Adrenal gland (tissue), 5 donors: ENCODE measurements around the gene PIGU.
"Not testable (repeated sequence)": the region's sequence is repeated elsewhere in the genome, so short reads cannot be mapped to it uniquely, and the experiment has no call there.

Source experiments
- POLR2A ChIP-seq, 2 donors: fragments of 450-650 bp; IDR thresholded peaks; one replicate each; pipeline ENCODE4 v1.6.1; 2017; ENCODE audit warnings: antibody characterized with exemption in 2 of 2, mild to moderate bottlenecking in 2 of 2, moderate library complexity in 1 of 2
- TF ChIP-seq, protein P1 (sequence below), 6 experiments: fragments of 450-650 bp in 4 of 6; fragments of 200-600 bp in 2 of 6; sonication (generic) in 1 of 6; IDR thresholded peaks; 1 replicate in 5 of 6; 2 replicates in 1 of 6; pipeline versions ENCODE4 v1.5.1 to v1.8.0; 2016 to 2021; ENCODE audit warnings: antibody characterized with exemption in 6 of 6, mild to moderate bottlenecking in 2 of 6, moderate library complexity in 1 of 6
- donor health status: DM: no; HTN: no; CAD: no.

DNA sequence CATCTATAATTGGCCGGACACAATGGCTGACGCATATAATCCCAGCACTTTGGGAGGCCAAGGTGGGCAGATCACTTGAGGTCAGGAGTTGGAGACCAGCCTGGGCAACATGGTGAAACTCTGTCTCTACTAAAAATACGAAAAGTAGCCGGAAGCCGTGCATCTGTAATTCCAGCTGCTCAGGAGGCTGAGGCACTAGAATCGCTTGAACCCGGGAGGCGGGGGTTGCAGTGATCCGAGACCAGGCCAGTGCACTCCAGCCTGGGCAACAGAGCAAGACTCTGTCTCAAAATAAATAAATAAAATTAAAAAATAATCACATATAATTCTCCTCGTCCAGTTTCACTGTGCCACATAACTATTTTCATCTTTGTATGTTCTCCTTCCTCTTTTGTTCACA lies 157.1 kb downstream of the PIGU start:
- TF ChIP-seq, protein P1, sequence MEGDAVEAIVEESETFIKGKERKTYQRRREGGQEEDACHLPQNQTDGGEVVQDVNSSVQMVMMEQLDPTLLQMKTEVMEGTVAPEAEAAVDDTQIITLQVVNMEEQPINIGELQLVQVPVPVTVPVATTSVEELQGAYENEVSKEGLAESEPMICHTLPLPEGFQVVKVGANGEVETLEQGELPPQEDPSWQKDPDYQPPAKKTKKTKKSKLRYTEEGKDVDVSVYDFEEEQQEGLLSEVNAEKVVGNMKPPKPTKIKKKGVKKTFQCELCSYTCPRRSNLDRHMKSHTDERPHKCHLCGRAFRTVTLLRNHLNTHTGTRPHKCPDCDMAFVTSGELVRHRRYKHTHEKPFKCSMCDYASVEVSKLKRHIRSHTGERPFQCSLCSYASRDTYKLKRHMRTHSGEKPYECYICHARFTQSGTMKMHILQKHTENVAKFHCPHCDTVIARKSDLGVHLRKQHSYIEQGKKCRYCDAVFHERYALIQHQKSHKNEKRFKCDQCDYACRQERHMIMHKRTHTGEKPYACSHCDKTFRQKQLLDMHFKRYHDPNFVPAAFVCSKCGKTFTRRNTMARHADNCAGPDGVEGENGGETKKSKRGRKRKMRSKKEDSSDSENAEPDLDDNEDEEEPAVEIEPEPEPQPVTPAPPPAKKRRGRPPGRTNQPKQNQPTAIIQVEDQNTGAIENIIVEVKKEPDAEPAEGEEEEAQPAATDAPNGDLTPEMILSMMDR (IDR thresholded peaks at IDR 0.05) = not testable (repeated sequence)
- not testable (repeated sequence) for TF ChIP-seq POLR2A (IDR thresholded peaks at IDR 0.05)
